HG03575 (cell line): ENCODE results near the gene VMAC.

Experiments
- ATAC-seq: cut with Tn5 transposase; IDR thresholded peaks from one replicate; pipeline ENCODE4 v1.9.1; 2021; ENCODE audit not compliant: unreplicated experiment, insufficient number of reproducible peaks, low FRiP score; ENCODE audit errors: extremely low read depth

VMAC gene

DNA sequence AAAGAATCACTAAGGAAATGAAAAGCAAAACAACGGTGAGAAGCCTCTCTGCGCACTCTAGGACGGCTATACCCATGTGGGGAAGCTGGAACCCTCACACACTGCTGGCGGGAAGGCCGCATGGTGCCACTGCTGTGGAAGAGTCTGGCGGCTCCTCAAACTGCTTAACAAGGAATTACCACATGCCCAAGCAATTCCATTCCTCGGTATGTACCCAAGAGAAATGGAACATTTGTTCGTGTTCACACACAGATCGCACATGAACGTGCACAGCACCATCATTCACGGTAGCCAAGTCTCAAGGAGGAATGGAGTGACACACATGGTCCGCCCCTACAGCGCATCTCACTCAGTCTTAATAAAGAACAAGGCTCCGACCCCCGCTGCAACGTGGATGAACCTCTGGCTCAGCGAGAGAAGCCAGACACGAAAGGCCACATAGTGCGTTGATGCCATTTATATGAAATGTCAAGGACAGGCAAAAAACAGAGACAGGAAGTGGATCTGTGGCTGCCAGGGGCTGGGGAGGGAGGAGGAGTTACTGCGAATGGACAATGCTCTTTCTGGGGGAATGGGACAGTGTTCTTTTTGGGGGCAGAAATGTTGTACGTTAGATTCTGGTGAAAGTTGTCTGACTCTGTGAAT lies 17.0 kb downstream of the VMAC start:
- ATAC-seq, result no peak

DNA sequence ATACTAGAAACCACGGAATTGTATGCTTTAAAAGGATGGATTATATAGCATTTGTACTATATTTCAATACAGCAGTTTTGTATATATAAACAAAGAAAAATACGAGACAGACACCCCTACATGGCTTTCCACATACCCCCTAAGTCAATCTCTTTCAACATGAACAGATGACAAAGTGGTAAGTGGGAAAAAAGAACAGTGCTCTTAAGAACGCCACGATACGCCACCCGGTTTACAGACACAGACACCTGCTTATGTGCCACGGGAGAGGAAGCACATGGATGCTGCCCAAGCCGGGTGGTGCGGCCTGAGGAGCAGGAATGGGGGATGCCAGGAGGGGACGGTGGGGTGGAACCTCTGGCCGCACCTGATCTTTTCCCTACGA lies 17.5 kb downstream of the VMAC start:
- ATAC-seq, result no peak

DNA sequence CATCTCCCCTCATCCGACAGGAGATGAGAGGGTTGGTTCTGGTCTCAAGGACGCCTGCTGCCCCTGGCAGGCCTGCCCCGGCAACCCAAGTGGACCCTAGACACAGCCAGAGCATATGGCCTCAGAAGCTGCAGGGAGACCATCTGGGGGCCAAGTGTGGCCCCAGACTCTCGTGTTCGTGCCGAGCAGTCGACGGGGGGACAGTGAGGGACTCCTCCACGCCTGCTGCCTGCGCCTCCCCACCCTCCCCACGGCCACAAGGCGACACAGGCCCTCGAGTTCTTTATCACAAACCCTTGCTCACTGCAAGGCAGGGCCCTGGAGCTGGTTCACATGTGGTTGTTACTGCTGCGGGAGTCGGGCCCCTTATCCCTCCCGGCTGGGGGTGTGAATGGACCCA lies 18.7 kb downstream of the VMAC start:
- ATAC-seq, result no peak

DNA sequence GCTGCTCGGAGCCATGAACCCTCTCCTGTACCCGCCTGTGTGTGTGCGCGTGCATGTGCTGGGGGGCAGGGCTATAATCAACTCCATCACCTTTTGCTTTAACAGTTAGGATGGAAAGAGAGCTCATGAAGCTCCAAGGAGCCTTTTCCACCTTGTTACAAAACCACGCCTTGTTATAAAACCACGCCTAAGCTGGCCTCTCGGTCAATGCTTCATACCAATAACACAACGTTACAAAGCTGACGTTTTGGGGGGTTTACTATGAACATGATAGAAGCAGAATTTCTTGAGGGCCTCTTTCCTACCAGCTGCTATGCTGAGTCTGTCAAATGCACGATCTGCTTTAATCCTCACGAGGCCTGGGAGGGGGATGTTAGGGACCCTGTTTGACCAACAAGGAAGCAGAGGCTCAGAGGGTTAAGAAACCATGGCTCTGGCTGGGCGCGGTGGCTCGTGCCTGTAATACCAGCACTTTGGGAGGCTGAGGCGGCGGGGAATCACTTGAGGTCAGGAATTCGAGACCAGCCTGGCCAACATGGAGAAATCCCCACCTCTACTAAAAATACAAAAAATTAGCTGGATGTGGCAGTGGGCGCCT lies 21.3 kb downstream of the VMAC start:
- no peak for ATAC-seq

DNA sequence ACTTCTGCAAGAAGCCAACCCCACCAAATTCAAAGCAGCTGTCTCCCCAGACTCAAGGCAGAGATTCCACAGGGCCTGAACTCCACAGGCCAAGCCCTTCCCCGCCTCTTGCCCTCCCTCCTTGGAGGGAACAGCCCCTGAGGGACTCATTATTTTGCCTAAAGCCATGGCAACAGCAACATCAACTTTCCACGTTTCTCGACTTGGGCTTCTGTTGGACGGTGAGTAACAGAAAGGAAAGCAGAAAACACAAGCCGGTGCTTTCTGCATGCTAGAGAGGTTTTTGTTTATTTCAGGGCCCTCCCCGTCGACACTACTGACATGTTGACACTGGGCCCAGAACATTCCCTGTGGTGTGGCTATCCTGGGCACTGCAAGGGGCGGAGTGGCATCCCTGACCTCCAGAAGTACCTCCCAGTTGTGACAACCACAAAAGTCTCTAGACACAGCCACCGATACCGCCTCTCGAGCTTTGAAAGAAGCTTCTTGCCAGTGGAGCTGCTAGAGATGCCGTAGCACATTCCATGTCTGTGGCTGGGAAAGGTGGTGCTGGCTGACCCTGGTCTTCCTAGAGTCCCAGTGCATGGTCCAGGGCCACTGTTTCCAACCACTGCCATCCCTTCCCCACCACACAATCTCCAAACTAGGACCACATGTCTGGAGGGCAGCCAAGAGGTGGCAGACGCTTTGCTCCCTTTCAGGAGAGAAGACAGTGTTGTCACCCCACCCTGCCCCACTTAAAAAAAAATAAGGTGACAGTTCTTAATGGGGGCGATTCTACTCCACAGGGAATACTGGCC lies 22.2 kb downstream of the VMAC start:
- no peak for ATAC-seq

DNA sequence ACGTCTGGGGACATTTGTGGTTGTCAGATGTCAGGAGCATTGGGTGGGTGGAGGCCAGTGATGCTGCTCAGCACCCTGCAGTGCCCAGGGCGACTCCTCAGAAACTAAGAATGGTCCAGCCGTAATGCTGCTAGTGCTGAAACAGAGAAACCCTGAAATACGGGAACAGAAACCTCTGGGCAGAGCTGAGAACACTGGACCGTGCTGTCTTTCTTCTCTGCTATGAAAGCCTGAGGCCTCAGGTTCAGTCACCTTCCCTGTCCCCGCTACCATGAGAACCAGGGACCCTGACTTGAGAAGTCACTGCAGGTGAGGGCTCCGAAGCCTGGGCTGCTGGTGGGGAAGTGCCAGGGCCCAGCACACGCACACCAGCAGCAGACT lies 22.8 kb downstream of the VMAC start:
- no peak for ATAC-seq

DNA sequence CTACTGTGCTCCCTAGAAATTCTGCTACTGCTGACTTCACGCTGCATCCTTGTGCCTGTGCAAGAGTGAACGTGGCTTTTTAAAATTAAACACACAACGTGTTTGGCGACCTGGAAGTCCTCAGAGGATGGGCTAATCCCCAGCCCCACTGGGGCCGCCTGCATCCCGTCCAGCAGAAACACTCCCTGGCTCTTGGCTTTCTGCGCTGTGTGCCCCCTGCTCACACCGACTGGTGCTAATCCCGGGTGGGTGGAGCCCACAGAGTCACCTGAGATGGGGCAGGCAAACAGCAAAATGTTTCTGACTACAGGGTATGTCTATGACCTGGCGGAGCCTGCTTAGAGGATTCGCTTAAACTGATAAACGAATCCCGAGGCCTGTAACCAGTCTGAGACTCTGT lies 24.5 kb downstream of the VMAC start:
- ATAC-seq, result no peak

DNA sequence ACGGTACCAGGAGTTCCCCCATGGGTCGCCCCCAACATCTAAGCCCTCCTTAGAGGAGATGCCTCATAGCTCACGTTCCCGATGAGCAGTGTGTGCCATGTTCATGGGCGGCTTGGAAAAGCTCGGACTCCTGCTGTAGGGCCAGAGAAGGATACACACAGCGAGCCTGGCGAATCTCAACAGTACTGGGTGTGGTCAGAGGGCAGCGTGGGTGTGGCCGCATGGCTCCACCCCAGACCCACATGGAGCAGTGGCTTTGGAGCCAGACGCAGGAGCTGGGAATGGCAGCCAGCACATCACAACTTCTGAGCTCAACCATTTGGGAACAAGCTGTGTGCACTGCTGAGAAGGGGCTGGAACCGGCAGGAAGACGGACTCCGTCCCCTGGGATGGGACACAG lies 25.0 kb downstream of the VMAC start:
- ATAC-seq, result no peak

DNA sequence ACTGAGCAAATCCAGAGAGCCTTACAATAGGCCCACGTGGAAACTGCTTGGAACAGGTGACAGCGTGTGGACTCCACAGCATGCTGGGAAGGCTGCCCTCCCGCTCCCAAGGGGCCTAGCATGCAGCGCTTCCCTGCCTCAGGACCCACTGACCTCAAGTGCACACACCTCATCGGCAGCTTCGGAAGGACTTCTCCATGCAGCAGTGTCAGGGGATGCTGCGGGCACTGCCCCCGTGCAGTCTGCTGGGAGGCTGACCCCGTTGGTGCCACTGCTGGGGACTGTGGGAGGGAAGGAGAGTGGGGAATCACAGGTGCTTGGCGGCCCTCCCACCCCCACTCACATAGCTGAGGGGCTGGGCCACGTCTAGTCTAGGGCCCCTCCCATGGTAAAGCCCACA lies 26.6 kb downstream of the VMAC start:
- no peak for ATAC-seq

DNA sequence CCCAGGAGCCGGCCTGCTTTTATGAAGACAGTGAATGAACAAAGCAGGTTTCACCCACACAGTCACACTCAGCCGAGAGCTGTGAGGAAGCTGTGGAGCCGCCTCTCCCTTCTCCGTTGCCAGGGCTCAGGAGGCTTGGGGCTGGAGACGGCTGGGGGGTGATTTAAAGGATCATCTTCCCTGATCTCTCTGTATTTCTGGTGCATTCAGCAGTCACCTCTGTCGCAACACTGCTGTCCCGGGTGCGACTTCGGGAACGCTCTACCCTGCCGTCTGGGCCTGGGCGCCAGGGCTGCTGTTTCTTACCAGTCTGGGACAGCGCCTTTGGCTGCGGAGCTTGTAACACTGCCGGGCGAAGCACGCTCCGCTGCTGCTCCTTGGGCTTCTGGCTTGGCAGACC lies 27.5 kb downstream of the VMAC start:
- no peak for ATAC-seq

DNA sequence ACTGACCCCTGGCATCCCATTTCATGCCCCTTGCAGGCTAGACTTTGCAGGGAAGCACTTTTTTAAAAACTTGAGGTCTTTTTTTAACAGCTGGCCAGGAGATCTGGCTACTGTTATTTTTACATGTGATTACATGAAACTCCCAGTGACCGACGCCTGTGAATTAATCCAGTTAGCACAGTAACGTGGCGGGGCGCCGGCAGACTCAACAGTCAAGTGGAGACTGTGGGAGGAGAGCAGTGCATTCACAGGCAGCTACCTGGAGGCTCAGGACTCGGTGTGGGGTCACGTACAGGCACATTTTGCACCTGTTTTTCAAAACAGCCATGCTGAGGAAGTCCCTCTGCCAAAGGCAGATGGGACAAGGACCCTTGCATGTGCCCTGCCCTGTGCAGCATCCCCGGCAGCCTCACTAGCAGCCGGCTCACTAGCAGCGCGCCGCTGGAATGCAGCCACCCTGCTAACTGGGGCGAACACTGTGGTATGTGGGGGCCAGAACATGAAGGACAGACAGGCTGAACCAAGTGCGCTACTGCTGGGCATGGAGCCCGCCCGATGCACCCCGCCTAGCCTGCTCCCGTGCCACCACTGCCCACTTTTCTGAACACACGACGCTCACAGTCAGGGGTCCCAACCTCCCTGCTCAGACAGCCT lies 28.1 kb downstream of the VMAC start:
- no peak for ATAC-seq

DNA sequence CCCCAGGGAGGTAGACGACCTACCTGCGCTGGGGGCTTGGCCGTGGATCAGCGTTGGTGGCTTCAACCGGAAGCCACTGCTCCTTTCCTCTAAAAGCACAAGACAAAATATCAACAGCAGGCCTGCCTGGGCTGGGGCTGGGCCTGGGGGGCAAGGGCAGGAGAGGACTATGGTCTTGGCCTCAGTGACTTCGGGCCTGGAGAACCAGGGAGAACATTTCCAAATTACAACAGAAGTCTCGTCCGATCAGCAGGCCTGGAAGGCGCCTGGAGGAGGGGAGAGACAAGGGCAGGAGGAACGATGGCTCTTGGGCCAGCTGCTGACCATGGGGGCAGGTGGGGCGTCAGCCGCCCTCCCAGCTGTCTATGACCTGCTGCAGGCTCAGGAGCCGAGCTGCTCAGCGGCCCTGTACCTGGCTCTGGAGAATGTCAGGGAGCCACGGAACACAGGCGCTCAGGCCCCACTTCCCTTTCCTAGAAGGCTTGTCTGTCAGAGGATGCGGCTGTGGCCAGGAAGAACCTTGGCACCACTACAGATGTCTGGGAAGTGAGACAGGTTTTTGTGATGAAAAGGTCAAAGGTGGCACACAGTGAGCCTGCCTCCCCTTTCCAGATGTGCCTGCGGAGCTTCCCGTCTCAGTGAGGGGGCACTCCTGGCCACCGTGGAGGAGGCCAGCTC lies 28.9 kb downstream of the VMAC start:
- no peak for ATAC-seq

DNA sequence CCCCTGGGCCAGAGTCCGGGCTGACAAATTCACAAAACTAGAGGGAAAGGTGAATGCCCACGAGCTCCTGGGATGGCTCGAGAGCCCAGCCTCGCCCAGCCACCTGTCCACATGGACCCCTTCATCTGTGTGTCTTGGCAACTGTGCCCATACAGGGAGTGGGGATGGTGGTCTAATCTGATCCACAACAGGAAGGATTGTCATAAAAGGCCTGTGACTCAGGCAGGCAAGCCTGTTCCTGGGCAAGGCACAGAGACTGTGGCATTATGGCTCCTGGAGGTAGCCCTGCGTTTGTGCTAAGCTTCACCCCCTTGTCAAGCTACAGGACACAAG lies 29.4 kb downstream of the VMAC start:
- ATAC-seq, result no peak

DNA sequence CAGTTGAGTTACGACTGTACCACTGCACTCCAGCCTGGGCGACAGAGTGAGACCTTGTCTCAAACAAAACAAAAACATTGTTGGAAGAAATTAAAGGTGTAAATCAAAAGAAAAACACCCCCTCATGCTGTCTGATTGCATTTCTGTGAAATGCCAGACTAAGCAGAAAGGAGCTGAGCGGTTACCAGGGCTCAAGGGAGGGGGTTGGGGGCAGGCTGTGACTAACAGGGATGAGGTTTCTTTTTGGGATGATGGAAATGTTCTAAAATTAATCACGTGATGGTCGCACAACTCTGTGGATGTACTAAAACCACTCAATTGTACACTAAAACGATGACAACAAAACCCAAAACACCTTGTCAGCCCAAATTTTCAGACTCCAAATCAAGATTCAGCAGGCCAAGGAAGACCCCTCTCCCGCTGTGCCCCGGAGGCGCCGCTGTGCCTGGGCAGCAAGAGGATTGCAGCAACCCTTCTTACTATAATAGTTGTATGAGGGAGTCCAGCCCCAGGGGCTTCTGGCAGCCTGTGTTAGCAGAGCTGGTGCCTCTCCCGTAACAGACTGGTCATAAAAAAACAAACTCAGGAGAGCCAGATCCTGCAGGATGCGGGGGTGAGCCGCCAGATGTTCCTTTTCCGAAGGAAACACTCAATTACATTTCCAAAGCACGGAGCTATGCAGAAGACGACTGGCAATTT lies 30.3 kb downstream of the VMAC start:
- ATAC-seq, result no peak

DNA sequence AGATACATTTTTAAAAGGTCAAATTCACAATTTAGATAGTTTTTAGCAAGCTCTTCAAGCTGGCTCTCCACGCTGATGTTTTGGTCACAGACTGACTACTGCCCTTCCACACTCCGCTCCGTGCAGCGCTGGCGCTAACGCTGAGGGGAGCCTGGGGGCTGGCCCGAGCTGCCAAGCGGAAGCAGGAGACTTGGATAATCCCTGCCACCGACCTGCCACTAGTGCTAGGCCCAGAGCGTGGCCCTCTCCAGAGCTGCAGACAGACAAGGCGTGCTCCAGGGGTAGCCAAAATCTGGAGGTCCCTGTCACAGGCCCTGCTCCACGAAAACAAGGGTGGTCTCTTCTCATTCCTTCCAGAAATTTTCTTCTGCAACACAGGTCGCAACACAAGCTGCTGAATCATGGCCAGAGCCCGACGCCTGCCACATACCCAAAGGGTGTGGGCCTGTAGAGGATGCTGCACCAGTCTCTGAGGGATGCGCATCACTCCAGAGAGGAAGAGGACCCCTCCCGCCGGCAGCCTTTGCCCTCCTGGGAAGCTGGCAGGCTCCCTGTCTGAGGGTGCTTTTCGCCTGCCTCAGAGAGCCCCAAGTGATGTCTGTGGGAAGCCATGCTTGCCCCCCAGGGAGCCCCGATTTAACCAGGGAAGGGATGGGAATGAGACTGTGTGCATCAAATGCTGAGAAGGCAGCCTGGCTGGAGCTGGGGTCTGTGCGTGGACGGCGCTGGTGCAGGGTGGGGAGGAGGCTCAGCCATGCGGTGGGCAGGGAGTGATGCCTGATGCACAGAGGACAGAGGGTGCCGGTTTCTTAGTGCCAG lies 31.0 kb downstream of the VMAC start:
- ATAC-seq, result no peak

DNA sequence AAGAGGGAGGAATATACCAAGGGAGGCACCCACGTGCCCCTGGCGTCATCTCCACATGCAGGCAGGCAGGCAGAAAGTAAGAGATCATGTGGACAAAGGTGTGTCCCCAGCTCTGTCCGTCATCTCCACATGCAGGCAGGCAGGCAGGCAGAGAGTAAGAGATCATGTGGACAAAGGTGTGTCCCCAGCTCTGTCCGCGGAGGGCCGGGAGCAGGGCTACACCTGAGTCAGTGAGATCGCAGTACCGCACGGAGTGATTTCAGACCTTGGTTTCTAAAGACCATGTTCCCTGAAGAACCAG lies 31.6 kb downstream of the VMAC start:
- ATAC-seq, result no peak

DNA sequence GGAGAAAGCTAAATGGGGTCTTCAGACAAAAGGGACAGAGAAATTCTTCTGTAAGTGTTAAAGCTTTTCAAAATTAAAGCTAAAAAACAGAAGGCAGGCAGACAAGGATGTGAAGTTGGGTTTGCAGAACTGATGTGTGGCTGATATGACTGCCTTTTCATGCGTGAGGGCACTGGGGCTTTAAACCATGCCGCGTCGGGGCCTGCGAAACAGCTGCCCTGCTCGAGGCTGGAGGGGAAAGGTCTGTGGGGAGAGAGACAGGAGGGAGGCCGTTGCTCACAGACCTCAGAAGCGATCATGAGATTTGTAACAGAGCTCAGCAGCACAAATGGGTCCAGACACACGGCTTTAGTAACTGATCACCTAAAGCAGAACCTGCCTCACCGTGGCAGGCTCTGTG lies 32.9 kb downstream of the VMAC start:
- ATAC-seq, result no peak
